Activated CD4-positive, alpha-beta T cell treated with anti-CD3 and anti-CD28 coated beads, Interleukin-2, amount 50 U/mL, for 4 hours (primary cell): ENCODE results near the gene NPIPB13.
A peak's percentile ranks its signal among the peaks of the same experiment; 100 is the strongest.
"Not testable (repeated sequence)": the region's sequence is repeated elsewhere in the genome, so short reads cannot be mapped to it uniquely, and the experiment has no call there.

Experiments used
- DNase-seq, 2 experiments: peaks; one replicate each; pipeline ENCODE4 v3.0.0-alpha.2; 2020

The NPIPB13 gene

GRCh38 chr16:30248379-30248778 is at the start of gene NPIPB13:
NPIPB13 (minus strand) TSS chr16:30248479; CDS start chr16:30245573, 2,906 bp downstream.
- not testable (repeated sequence) for DNase-seq

GRCh38 chr16:30282357-30282756 is 34.1 kb upstream of the NPIPB13 start:
- not testable (repeated sequence) for DNase-seq

GRCh38 chr16:30278523-30278922 is 30.2 kb upstream of the NPIPB13 start:
- DNase-seq, result not testable (repeated sequence)

GRCh38 chr16:30217082-30217481 is 31.2 kb downstream of the NPIPB13 start:
- peak in 1 of 2 experiments; percentile 0 for DNase-seq

- DNase-seq, result not testable (repeated sequence)
Observed at GRCh38 chr16:30211414-30211813, 36.9 kb downstream of the NPIPB13 start.

- peak; percentile 29 to 37 for DNase-seq
Observed at GRCh38 chr16:30209032-30209431, 39.2 kb downstream of the NPIPB13 start.

GRCh38 chr16:30207063-30207704 is 41.1 kb downstream of the NPIPB13 start:
- not testable (repeated sequence) for DNase-seq

GRCh38 chr16:30206252-30206651 is 42.0 kb downstream of the NPIPB13 start:
- not testable (repeated sequence) for DNase-seq

- peak in 1 of 2 experiments; percentile 0 for DNase-seq
Observed at GRCh38 chr16:30205541-30206236, 42.6 kb downstream of the NPIPB13 start.

- DNase-seq, result not testable (repeated sequence)
Observed at GRCh38 chr16:30199608-30200343, 48.5 kb downstream of the NPIPB13 start.

GRCh38 chr16:30199049-30199448 is 49.2 kb downstream of the NPIPB13 start, which contains the start of gene SULT1A3:
SULT1A3 (plus strand) TSS chr16:30199255; CDS start chr16:30200729, 1,474 bp downstream.
- DNase-seq, result not testable (repeated sequence)
